PC-9 (cell line): ENCODE data around the gene ST6GALNAC6.

Experiments used
- EZH2 ChIP-seq: fragments of 200-600 bp; sonication (generic); IDR thresholded peaks from 2 replicates; pipeline ENCODE4 v1.8.0; 2017; ENCODE audit warnings: antibody characterized with exemption, low read depth
- TF ChIP-seq, protein P1 (sequence below): fragments of 200-600 bp; sonication (generic); conservative IDR thresholded peaks from 2 replicates; pipeline ENCODE4 v1.6.1; 2017; ENCODE audit warnings: mixed run types, antibody characterized with exemption, mild to moderate bottlenecking, moderate library complexity

DNA sequence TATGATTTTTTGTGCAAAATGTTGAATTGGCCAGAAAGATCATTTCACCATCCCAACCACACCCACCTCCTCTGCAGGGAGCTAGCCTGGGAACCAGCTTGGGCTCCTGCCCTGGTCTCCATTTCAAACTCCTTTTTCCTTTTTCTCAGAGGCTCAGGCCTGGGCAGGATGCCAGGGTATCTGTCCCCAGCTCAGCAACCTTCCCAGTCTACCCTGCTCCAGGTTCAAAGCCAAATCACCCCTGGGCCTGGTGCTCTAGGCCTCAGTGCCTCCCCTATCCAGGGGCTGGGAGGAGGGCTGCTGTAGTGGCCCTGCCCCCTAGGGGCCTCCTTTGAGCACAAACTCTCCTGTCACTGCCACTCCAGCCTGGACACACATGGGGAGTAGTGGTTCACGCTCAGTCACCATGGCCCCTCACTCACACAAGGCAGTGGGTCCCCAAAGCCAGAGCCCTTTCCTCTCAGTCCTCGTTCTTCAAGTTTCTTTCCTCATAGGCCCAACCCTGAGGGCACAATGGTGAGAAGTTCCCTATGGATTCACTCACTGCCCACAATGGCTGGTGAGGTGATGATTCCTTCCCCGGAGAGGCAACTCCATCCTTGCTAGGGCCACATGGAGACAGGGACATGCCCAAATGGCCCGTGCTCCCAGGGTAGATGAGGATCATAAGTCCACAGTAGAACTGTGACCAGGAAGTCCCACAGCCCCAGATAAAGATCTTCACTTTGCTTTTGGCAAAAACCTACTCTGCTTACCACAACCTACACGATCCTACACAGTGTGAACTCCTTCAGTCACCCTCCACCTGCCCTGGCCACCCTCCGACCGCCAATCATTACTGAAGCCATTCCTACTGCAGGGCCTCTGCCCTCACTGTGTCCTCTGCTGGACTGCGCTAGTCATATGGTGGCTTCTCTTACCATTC lies 19.0 kb upstream of the ST6GALNAC6 start:
- TF ChIP-seq, protein P1, sequence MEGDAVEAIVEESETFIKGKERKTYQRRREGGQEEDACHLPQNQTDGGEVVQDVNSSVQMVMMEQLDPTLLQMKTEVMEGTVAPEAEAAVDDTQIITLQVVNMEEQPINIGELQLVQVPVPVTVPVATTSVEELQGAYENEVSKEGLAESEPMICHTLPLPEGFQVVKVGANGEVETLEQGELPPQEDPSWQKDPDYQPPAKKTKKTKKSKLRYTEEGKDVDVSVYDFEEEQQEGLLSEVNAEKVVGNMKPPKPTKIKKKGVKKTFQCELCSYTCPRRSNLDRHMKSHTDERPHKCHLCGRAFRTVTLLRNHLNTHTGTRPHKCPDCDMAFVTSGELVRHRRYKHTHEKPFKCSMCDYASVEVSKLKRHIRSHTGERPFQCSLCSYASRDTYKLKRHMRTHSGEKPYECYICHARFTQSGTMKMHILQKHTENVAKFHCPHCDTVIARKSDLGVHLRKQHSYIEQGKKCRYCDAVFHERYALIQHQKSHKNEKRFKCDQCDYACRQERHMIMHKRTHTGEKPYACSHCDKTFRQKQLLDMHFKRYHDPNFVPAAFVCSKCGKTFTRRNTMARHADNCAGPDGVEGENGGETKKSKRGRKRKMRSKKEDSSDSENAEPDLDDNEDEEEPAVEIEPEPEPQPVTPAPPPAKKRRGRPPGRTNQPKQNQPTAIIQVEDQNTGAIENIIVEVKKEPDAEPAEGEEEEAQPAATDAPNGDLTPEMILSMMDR: no peak
- TF ChIP-seq EZH2: no peak
